Muscle layer of duodenum (tissue), 2 donors: Measurements from ENCODE around the gene SLC38A10.
A peak's percentile ranks its signal among the peaks of the same experiment; 100 is the strongest.

Experiments used
- H3K27ac ChIP-seq: one replicate; pipeline ENCODE4 v1.7.0; 2013; ENCODE audit warnings: mild to moderate bottlenecking, low read length
- H3K27me3 ChIP-seq: one replicate; pipeline ENCODE4 v1.7.0; 2013; ENCODE audit warnings: low read depth, mild to moderate bottlenecking, control low read depth, low read length
- H3K36me3 ChIP-seq, 2 donors: one replicate each; pipeline ENCODE4 v1.7.0; 2013; ENCODE audit warnings: low read length in 2 of 2, control low read depth in 1 of 2, mild to moderate bottlenecking in 1 of 2; ENCODE audit not compliant: insufficient read depth in 2 of 2, control insufficient read depth in 1 of 2
- H3K4me1 ChIP-seq, 2 donors: one replicate each; pipeline ENCODE4 v1.7.0; 2013; ENCODE audit warnings: low read length in 2 of 2, mild to moderate bottlenecking in 2 of 2, control low read depth in 1 of 2, moderate library complexity in 1 of 2; ENCODE audit not compliant: insufficient read depth in 2 of 2, control insufficient read depth in 1 of 2
- H3K4me3 ChIP-seq, 2 donors: one replicate each; pipeline ENCODE4 v1.7.0; 2013; ENCODE audit warnings: low read length in 2 of 2, low read depth in 1 of 2, mild to moderate bottlenecking in 1 of 2
- H3K9me3 ChIP-seq, 2 donors: one replicate each; pipeline ENCODE4 v1.7.0; 2013; ENCODE audit warnings: low read length in 2 of 2, control low read depth in 1 of 2, mild to moderate bottlenecking in 1 of 2; ENCODE audit not compliant: control insufficient read depth in 1 of 2
- donor health status: healthy.

The SLC38A10 gene

GRCh38 chr17:81289627-81290026 is 5.5 kb downstream of the SLC38A10 start:
- Histone ChIP-seq H3K27me3 (no peaks in the 10 kb centered on the region), H3K4me3 (no peak overlapping the region), H3K4me1 (peaks cover 5 to 29% of the 10 kb centered on the region in 2 donors), H3K36me3 (peaks cover 5 to 20% of the 10 kb centered on the region in 2 donors), H3K27ac (no peak overlapping the region), H3K9me3 (no peaks in the 10 kb centered on the region)

- Histone ChIP-seq H3K27me3 (no peaks in the 10 kb centered on the region), H3K27ac (no peak overlapping the region), H3K4me3 (no peak overlapping the region), H3K4me1 (peaks cover 5 to 30% of the 10 kb centered on the region in 2 donors), H3K9me3 (no peaks in the 10 kb centered on the region), H3K36me3 (peaks cover 5 to 20% of the 10 kb centered on the region in 2 donors)
Measured at GRCh38 chr17:81288715-81289114, 6.4 kb downstream of the SLC38A10 start.

DNA sequence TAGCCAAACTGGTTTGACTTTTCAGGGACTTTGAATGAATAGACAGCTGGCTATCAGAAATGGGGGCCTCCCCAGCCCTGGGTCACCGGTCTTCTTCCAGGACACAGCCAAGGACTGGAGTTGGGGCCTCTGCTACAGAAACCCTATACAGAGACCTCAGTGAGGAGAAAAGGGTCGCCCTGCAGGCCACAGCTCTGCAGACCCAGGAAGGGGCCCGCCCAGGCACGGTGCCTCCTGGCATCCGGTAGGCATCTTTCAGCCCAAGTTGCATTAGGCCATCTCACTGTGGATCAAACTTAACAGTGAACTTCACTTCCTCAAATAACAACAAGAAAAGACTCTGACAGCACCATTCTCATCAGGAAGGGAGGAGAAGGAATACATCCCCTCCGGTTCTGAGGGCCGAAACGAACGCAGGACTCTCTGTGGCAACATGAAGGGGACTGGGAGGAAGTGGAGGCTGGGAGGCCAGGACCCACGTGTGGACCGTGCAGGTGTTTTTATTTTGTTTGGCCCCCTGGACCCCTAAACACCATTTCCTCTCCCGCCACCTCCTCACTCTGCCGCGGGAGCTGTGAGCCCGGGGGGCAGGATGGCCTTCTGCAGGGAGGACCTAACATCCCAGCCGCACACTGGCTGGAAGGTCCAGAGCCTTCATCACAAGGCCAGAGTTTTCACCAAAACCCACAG is 7.2 kb downstream of the SLC38A10 start:
- H3K27me3 ChIP-seq: no peaks in the 10 kb centered on the region
- peaks cover 5 to 25% of the 10 kb centered on the region in 2 donors for H3K36me3 ChIP-seq
- H3K27ac ChIP-seq: no peak overlapping the region
- no peak overlapping the region for H3K4me3 ChIP-seq
- H3K4me1 ChIP-seq: peaks cover 5 to 27% of the 10 kb centered on the region in 2 donors
- H3K9me3 ChIP-seq: no peaks in the 10 kb centered on the region

DNA sequence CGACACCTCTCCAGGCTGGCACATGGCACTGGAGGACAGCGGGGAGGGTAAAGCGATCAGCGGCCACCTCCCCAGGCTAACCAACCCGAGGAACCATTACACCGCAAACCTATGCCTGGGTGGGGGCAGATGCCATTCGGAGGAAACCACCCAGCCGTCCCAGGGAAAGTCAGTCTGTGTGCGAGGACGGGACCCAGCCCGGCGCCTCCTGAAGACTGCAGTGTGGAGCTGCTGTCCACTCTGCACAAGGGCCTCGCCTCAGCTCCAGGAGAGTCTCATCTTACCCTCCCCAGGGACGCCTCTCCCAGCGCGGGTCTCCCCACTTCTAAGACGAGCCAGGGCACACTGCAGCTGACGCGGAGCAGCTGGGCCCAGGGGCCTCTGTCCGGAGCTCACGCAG is 8.0 kb downstream of the SLC38A10 start:
- H3K27ac ChIP-seq: no peak overlapping the region
- peaks cover 5 to 27% of the 10 kb centered on the region in 2 donors for H3K36me3 ChIP-seq
- H3K27me3 ChIP-seq: no peaks in the 10 kb centered on the region
- no peaks in the 10 kb centered on the region for H3K9me3 ChIP-seq
- H3K4me3 ChIP-seq: no peak overlapping the region
- peaks cover 5 to 23% of the 10 kb centered on the region in 2 donors for H3K4me1 ChIP-seq

- Histone ChIP-seq H3K4me3 (no peak overlapping the region), H3K27me3 (no peaks in the 10 kb centered on the region)
Measured at GRCh38 chr17:81286491-81287145, 8.5 kb downstream of the SLC38A10 start.

DNA sequence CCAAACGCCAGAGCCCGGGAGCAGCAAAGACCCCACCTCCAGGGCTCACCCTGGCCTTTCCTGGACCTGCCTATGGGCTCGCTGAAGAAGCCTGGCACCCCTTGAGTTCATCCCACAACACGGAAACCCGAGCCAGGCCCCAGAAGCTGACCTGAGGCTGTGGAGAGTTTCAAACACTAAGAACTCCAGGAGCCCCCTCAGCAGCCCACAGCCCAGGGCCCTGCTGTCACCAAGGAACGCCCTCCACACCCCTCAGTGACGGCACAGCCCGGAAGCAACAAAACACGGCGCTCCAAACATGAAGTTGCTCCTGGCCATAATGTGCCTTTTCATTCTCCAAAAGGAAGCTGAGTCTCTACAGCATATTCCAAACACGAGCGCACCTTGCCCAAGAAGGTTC is 9.2 kb downstream of the SLC38A10 start:
- Histone ChIP-seq H3K9me3 (no peaks in the 10 kb centered on the region), H3K4me3 (peak overlapping the region in 1 of 2 donors; percentile 23), H3K27ac (peak overlapping the region; percentile 63), H3K36me3 (peaks cover 5 to 31% of the 10 kb centered on the region in 2 donors), H3K4me1 (peaks cover 5 to 23% of the 10 kb centered on the region in 2 donors), H3K27me3 (no peaks in the 10 kb centered on the region)

More at GRCh38 chr17:81286491-81287145, 8.5 kb downstream of the SLC38A10 start:
- H3K4me1 ChIP-seq: peaks cover 5 to 23% of the 10 kb centered on the region in 2 donors
- H3K36me3 ChIP-seq: peaks cover 5 to 27% of the 10 kb centered on the region in 2 donors
- no peaks in the 10 kb centered on the region for H3K9me3 ChIP-seq
- H3K27ac ChIP-seq: peak overlapping the region; percentile 63

DNA sequence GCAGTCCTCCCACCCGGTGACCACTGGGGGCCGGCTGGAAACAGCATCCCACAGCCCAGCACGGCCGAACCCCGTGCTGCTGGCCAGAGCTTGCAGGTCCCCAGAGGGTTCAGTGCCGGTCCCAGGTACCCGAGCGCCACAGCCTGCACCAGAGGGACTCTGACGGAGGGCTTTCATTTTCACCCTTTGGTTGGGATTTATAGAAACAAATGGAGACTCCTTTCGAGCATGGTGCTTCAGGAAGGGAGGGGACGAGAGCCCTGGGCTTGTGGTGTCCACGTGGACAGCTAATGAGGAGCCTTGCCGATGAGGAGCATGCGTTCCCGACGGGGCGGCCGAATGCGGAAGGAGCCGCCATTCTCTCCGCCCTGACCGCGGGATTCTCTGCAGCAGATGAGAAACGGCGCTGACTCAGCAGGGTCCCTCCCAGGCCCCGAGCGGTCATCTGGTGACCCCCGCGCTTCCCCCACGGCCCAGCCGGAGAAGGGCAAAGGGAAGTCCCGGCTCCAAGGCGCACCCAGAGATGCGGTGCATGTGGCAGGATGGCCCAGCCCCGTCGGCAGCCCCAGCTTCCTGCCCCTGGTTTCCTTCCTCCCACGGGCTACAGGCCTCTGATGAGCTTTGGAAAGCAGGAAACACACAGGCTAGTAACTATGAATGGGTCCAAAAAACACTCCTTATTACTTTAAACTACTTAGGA is 9.8 kb downstream of the SLC38A10 start:
- H3K4me3 ChIP-seq: peak overlapping the region; percentile 23 to 37
- peaks cover 5 to 33% of the 10 kb centered on the region in 2 donors for H3K36me3 ChIP-seq
- peaks cover 5 to 23% of the 10 kb centered on the region in 2 donors for H3K4me1 ChIP-seq
- H3K27me3 ChIP-seq: no peaks in the 10 kb centered on the region
- H3K27ac ChIP-seq: peak overlapping the region; percentile 63
- H3K9me3 ChIP-seq: no peaks in the 10 kb centered on the region

DNA sequence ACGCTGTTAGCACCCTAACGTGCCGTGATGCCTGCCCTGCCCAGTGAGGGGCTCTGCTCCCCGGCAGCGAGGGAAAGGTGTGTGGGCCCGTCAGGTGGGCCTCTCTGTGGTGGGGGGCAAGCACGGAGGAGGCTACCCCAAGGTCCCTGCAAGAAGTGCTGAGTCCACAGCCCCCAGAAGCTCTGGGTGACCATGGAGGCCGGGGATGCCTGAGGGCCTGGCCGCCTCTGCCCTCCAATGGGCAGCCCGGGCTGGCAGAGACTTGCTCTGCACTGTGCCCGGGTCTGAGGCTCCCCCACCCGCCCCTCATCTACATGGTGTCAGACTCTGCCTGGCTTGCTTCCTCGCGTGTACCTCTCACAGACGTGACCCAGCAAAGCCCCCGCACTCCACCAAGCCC is 12.2 kb downstream of the SLC38A10 start:
- Histone ChIP-seq H3K4me1 (peaks cover 5 to 34% of the 10 kb centered on the region in 2 donors), H3K27me3 (no peaks in the 10 kb centered on the region), H3K9me3 (no peaks in the 10 kb centered on the region), H3K27ac (no peak overlapping the region), H3K36me3 (peaks cover 12 to 37% of the 10 kb centered on the region in 2 donors), H3K4me3 (no peak overlapping the region)

- no peak overlapping the region for H3K27ac ChIP-seq
- H3K9me3 ChIP-seq: no peaks in the 10 kb centered on the region
- no peak overlapping the region for H3K4me3 ChIP-seq
- peaks cover 5 to 32% of the 10 kb centered on the region in 2 donors for H3K4me1 ChIP-seq
- peaks cover 12 to 34% of the 10 kb centered on the region in 2 donors for H3K36me3 ChIP-seq
- no peaks in the 10 kb centered on the region for H3K27me3 ChIP-seq
Measured at GRCh38 chr17:81282141-81282540, 13.0 kb downstream of the SLC38A10 start.

DNA sequence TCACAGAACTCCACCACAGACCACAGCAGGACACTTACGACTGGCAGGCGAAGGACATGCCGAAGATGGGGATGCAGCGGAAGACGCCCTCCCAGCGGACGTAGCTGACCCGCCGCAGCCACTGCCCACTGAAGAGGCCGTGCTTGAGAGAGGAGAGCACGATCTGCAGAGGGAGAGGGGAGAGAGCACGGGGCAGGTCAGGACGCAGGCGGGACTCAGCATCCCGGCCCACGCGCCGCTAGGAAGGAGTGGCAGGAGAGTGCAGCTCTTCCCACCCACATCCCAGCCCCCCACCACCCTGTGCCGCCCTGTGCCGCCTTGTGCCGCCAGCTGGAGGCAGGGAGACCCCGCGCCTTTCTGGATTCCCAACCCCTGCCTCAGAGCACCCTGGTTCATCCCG is 14.5 kb downstream of the SLC38A10 start:
- Histone ChIP-seq H3K4me1 (peaks cover 0 to 23% of the 10 kb centered on the region in 2 donors), H3K9me3 (no peaks in the 10 kb centered on the region), H3K27ac (no peak overlapping the region), H3K4me3 (no peak overlapping the region), H3K27me3 (no peaks in the 10 kb centered on the region), H3K36me3 (peaks cover 20 to 38% of the 10 kb centered on the region in 2 donors)
